AG09309 (cell line): ENCODE measurements around the gene BMP2K.

Source experiments
- DNase-seq: peaks from one replicate; pipeline ENCODE4 v3.0.0-alpha.2; 2010; ENCODE audit warnings: low read depth
- H3K4me3 ChIP-seq: 2 replicates; pipeline ENCODE4 v1.5.1; 2011; ENCODE audit warnings: mild to moderate bottlenecking, low read depth, low read length, moderate library complexity; ENCODE audit not compliant: control insufficient read depth
- TF ChIP-seq, protein P1 (sequence below): IDR thresholded peaks from 2 replicates; pipeline ENCODE4 v1.5.1; 2011; ENCODE audit warnings: mild to moderate bottlenecking, low read depth, low read length, inconsistent platforms; ENCODE audit not compliant: insufficient read depth, control insufficient read depth; ENCODE audit errors: missing control alignments

BMP2K gene

DNA sequence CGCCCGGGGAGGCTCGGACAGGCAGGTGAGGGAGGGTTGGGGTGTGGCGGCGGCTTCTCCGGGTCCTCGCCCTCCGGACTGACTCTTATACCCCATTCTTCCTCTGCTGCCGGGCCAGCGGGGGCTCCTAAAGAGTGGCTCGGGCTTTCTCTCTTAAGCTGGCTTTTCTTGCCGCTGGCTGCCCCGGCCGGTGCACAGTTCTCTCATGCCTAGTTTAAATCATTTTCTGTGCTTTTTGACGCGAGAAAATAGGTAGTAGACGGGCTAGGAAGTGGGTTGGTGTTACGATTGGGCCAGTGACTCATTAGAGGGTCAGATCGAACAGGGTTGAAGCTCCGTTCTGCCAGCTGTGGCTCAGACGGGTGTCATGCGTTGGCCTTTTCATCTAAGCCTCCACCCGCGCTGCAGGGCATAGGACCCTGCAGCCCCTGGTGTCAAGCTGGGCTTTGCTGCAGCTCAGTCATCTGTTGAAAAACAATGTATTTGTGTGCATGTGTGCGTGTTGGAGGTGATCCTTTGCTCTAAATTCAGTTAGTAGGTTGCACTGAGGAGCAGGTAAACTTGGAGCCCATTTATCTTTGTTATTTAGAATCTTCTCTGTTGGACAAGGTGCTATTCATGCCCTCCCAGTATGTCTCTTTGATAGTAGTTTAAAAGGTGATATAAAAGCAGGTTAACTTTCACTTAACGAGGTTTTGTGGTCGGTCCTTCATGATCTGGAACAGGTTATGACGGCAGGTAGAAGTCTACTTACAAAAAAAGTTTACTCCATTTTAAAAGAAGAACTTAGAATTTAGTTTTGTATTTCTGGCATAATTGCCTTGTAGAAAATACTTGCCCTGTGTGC, 802 bp downstream of the BMP2K start:
- H3K4me3 ChIP-seq: peak overlapping the region; percentile 96
- TF ChIP-seq, protein P1, sequence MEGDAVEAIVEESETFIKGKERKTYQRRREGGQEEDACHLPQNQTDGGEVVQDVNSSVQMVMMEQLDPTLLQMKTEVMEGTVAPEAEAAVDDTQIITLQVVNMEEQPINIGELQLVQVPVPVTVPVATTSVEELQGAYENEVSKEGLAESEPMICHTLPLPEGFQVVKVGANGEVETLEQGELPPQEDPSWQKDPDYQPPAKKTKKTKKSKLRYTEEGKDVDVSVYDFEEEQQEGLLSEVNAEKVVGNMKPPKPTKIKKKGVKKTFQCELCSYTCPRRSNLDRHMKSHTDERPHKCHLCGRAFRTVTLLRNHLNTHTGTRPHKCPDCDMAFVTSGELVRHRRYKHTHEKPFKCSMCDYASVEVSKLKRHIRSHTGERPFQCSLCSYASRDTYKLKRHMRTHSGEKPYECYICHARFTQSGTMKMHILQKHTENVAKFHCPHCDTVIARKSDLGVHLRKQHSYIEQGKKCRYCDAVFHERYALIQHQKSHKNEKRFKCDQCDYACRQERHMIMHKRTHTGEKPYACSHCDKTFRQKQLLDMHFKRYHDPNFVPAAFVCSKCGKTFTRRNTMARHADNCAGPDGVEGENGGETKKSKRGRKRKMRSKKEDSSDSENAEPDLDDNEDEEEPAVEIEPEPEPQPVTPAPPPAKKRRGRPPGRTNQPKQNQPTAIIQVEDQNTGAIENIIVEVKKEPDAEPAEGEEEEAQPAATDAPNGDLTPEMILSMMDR: no peak
- DNase-seq: no peak

DNA sequence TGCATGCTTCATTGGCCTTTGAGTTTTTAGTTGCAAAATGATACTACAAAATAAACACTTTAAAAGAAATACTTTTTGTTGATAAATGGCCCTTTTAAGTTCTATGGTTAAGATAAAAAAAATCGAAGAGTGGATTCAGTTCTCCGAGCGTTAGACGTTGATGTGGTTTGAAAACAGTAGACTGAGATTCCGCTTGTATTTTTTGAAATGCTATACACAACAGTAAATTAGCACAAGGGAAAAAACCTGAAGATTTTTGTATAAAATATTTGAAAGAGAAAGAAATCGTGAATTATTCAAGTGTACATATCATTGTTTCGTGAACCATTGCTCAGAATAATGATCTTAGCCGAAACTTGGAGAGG, 1.4 kb downstream of the BMP2K start:
- no peak for DNase-seq
- peak overlapping the region; percentile 96 for H3K4me3 ChIP-seq
- TF ChIP-seq, protein P1: no peak

DNA sequence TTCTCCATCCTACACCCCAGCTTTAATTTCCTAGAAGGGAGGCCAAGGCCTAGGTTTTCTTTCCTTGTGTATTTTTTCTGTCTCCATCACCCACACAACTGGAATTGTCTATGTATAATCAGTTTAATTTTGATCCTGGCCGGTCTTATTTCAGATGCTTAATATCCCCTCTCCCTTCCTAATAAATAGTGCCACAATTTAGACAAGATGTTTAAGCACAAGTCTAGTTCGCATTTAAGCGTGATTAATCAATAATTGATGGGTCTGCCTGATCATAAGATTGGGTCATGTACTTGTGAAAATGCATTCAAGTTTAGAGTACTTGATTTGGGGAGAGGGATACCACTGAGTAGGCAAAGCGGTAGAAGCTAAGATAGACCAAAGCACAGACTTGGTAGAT, 2.4 kb downstream of the BMP2K start:
- no peak for DNase-seq
- TF ChIP-seq, protein P1: no peak
- H3K4me3 ChIP-seq: no peak overlapping the region

DNA sequence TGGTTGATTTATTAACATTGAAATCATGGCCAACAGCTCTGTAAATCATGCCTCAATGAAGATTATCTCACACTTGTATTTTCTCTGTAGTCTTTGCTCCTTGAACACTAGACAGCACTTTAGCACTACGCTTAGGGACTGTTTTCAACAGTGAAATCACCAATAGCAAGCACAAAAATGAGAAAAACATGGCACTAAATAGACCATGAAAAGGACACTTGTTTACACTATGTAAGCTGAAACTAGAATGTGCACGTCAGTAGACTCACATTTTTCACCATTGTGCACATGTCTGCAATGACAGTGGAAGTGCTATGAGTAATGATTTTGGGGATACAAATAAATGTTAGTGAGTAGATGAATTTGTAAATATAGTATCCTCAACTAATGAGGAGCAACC, 3.1 kb downstream of the BMP2K start:
- no peak overlapping the region for H3K4me3 ChIP-seq
- DNase-seq: no peak
- TF ChIP-seq, protein P1: no peak

DNA sequence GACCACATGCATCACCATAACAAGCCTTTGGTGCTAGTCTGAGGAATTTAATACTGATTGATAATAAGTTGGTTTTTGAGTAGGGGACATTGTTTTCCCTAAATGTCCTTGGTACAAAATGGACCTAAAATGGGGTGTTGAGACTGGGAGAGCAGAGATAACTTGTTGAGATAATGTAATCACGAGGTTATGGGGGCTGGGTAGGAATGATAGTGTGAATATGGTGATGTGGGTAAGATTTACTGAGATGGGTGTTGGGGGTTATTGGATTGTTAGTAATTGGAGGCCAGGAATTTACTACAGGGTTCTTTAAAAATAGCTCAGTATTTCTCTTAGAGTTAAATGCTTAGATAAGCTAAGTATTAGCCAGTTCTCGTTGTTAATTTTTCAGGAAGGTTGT, 3.9 kb downstream of the BMP2K start:
- TF ChIP-seq, protein P1: no peak
- no peak for DNase-seq
- no peak overlapping the region for H3K4me3 ChIP-seq

DNA sequence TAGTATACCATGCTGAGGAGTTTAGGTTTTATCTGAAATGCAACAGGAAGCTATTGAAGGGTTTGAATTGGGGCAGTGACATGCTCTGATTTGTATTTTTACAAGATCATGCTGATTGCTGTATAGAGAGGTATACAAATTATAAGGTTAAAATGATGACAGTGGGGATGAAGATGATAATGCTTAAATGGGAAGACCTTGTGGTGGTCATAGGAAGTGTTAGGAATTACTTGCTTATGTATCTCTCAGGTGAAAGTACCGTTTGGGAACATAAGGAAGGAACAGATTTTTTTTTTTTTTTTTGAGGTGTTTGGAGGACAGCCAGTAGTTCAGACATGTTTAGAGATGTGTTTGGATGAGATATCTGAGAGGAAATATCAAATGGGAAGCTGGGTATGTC, 5.0 kb downstream of the BMP2K start:
- no peak overlapping the region for H3K4me3 ChIP-seq
- DNase-seq: no peak
- TF ChIP-seq, protein P1: no peak
